Glutamatergic neuron (in vitro differentiated cells): ENCODE results near the gene RAB27A. TPM values are rescaled to one million over a fixed set of nuclear protein-coding genes. Genes with fewer than 3 reads are reported as not detected.

Experiments used
- DNase-seq: peaks from one replicate; pipeline ENCODE4 v3.0.0; 2022
- H3K27ac Mint-ChIP-seq: one replicate; pipeline ENCODE4 v1.8.0; 2020; ENCODE audit warnings: mild to moderate bottlenecking, mixed read lengths, inconsistent platforms; ENCODE audit not compliant: unreplicated experiment
- H3K27me3 Mint-ChIP-seq: one replicate; pipeline ENCODE4 v1.8.0; 2020; ENCODE audit warnings: mild to moderate bottlenecking, moderate library complexity, mixed read lengths, inconsistent platforms; ENCODE audit not compliant: unreplicated experiment
- H3K36me3 Mint-ChIP-seq: one replicate; pipeline ENCODE4 v1.8.0; 2020; ENCODE audit warnings: mild to moderate bottlenecking, mixed read lengths, inconsistent platforms; ENCODE audit not compliant: unreplicated experiment
- H3K4me1 Mint-ChIP-seq: one replicate; pipeline ENCODE4 v1.8.0; 2020; ENCODE audit warnings: mild to moderate bottlenecking, low read depth, mixed read lengths, inconsistent platforms; ENCODE audit not compliant: unreplicated experiment
- H3K4me3 Mint-ChIP-seq: one replicate; pipeline ENCODE4 v1.8.0; 2020; ENCODE audit warnings: mild to moderate bottlenecking, mixed read lengths, inconsistent platforms; ENCODE audit not compliant: unreplicated experiment
- H3K9me3 Mint-ChIP-seq: one replicate; pipeline ENCODE4 v1.8.0; 2020; ENCODE audit warnings: mild to moderate bottlenecking, moderate library complexity, mixed read lengths, inconsistent platforms; ENCODE audit not compliant: unreplicated experiment
- CTCF ChIP-seq: fragments of 200-600 bp; sonication (generic); IDR thresholded peaks from one replicate; pipeline ENCODE4 v1.5.0; 2021; ENCODE audit not compliant: partially characterized antibody, unreplicated experiment
- total RNA-seq: library from RNA; stranded (reverse); fragmentation: NEBNext Ultra II Directional; extraction: Animal tissue kit (Norgen Biotek cat#: 25700); gene quantifications from one replicate; pipeline ENCODE4 v1.2.1, GENCODE V29; 2021; ENCODE audit not compliant: unreplicated experiment

Gene RAB27A
- total RNA-seq, 1 donor from 2014 or later = 4.9 TPM

GRCh38 chr15:55270291-55270690, 19.3 kb downstream of the RAB27A start:
- Mint-ChIP-seq H3K27ac (no peak overlapping the region), H3K4me1 (no peaks in the 10 kb centered on the region), H3K4me3 (no peak overlapping the region), H3K36me3 (no peaks in the 10 kb centered on the region), H3K27me3 (peaks cover 2% of the 10 kb centered on the region), H3K9me3 (peaks cover 2% of the 10 kb centered on the region)
- DNase-seq = no peak
- TF ChIP-seq CTCF = no peak

- Mint-ChIP-seq H3K9me3 (peaks cover 2% of the 10 kb centered on the region), H3K27ac (no peak overlapping the region), H3K4me3 (no peak overlapping the region), H3K36me3 (no peaks in the 10 kb centered on the region), H3K4me1 (no peaks in the 10 kb centered on the region), H3K27me3 (no peaks in the 10 kb centered on the region)
- TF ChIP-seq CTCF = no peak
- DNase-seq = no peak
These were observed 21.4 kb downstream of the RAB27A start for GRCh38 chr15:55268176-55268695.

- Mint-ChIP-seq H3K4me1 (no peaks in the 10 kb centered on the region), H3K9me3 (peaks cover 2% of the 10 kb centered on the region), H3K36me3 (no peaks in the 10 kb centered on the region), H3K4me3 (no peak overlapping the region), H3K27ac (no peak overlapping the region), H3K27me3 (no peaks in the 10 kb centered on the region)
- no peak for TF ChIP-seq CTCF
- DNase-seq = no peak
These were observed 22.0 kb downstream of the RAB27A start for GRCh38 chr15:55267401-55268175.

- no peaks in the 10 kb centered on the region for H3K36me3 Mint-ChIP-seq
- no peak overlapping the region for H3K4me3 Mint-ChIP-seq
- no peaks in the 10 kb centered on the region for H3K4me1 Mint-ChIP-seq
- peaks cover 2% of the 10 kb centered on the region for H3K9me3 Mint-ChIP-seq
- no peak for DNase-seq
- H3K27ac Mint-ChIP-seq = no peak overlapping the region
- no peaks in the 10 kb centered on the region for H3K27me3 Mint-ChIP-seq
- no peak for TF ChIP-seq CTCF
These were observed 23.1 kb downstream of the RAB27A start for GRCh38 chr15:55266547-55266946.

GRCh38 chr15:55260562-55261131, 29.0 kb downstream of the RAB27A start:
- Mint-ChIP-seq H3K4me1 (no peaks in the 10 kb centered on the region), H3K9me3 (peaks cover 2% of the 10 kb centered on the region), H3K4me3 (no peak overlapping the region), H3K27me3 (no peaks in the 10 kb centered on the region), H3K27ac (no peak overlapping the region), H3K36me3 (no peaks in the 10 kb centered on the region)
- no peak for DNase-seq
- no peak for TF ChIP-seq CTCF
